Inferior parietal cortex (tissue), 1 donor: ENCODE data around the gene RBMS3.
"Not testable (repeated sequence)": the region's sequence is repeated elsewhere in the genome, so short reads cannot be mapped to it uniquely, and the experiment has no call there.

ENCODE experiments used
- DNase-seq: peaks from one replicate; pipeline ENCODE4 v3.0.0-alpha.2; 2016; ENCODE audit errors: extremely low spot score

RBMS3 gene

DNA sequence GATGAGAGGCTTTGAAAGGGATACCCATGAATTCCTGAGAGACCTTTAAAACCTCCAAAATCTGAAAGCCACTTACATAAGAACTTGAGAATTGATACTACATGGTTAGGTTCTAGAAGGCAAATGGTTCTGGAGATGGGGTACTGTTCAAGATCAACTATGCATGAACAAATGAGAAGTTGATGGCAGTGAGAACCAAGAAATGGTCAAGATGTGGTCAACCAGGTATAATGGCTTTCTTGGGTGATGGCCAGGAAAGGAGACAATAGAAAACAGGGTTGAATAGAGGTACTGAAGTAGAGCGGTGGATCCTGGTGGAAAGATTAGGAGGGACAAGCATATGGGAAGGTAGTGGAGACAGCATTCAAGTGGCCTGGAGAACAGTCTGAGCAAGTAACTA lies 200.4 kb downstream of the RBMS3 start:
- no peak for DNase-seq

DNA sequence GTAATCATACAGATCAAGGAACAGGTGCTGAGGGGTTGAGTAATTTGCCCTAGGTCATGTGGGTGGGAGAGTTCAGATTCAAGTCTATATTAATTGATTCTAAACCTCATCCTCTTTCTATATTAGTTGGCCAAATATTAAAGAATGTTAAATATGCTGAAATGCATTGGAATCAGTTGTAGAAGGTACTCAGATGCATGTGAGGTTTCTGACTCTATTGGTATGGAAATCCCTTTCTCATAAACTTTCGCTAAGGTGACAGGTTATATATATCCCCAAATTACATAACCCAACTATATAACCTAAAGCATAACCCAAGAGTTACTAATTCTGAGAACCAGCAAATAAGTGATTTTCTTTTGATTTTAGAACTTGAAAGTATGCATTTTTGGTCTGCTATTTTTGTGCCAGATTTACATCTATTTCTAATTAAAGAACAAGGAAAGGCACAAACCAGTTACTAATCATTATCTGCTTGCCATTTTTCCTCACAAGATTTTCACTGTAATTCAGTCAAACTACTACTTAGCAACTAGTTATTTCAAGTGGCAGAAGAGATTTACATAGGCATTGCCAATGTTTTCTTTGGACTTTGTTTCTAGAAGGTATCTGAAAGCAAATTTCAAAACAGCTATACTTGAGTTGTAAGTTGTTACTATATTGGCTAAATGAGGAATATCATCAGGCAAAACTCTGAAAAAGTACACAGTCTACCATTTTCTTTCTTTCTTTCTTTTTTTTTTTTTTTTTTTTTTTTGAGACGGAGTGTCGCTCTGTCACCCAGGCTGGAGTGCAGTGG lies 201.3 kb downstream of the RBMS3 start:
- no peak for DNase-seq

DNA sequence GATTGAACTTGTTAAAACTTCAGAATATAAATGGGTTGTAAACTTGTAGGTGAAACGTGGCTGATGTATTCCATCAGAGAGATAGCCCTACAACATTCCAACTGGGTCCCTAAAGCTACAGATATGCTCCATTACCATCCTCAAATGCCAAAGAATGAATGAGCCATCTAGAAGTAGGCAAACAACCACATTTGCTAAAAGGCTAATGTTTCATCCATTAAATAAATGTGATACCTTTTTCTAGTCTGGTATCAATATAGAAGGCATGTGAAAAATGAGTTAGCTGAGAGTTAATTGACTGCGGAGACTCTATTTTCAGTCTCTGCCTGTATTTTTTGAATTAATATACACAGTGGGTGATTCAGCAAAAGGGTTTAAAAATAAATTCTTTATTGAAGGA lies 203.8 kb downstream of the RBMS3 start:
- no peak for DNase-seq

DNA sequence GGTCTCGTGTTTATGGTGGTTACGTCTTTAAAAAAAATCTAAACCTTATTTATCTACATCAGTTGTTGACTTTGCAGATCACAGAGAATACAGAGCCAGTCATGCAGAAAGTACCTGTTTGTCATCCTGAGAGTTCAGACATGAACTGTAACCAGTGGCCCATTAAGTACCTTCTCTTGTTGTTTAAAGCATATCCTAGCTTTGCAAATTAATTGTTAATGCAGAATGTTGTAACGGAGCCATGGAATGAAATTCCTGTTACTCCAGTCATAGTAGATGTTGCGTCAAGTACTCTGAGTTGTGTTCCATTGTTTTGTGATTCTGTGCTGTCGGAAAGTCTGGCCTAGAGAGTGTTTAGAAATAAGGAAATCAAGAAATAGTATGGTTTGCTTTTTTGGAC lies 205.2 kb downstream of the RBMS3 start:
- DNase-seq: no peak

DNA sequence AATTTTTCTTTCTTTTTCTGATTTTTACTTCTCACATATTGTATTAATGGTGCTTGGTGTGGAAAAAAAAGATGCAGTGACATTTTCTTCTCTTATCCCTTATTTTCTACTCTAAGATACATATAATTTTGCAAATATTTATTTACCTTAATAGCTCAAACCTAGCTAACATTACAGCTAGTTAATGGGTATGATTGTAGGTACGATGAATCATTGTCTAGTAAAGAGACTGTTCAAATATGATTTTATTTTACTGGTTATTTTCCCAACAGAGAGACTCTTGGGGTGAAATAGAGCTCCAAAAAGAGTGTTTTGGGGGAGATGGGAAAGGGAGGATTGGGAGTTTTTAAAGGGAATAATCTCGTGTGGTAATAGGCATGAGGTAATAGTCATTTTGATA lies 206.0 kb downstream of the RBMS3 start:
- no peak for DNase-seq

DNA sequence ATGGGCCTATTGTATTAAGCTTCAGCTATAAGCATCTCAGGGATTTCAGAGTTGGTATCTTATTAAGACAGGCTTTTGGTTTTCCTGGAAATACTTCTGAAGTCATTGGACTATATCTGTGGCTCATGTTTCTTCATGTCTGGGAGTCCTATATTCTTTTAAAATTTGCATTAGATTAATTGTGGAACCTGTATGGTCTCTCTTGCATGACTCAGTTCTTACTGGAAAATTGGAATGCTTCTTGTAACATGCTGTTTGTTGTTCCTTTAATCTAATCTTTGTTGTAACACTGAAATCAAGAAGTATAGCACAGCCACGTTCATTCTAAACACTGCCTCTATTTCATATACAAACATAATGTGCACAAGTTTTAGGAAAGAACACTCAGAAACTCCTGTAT lies 208.1 kb downstream of the RBMS3 start:
- no peak for DNase-seq

DNA sequence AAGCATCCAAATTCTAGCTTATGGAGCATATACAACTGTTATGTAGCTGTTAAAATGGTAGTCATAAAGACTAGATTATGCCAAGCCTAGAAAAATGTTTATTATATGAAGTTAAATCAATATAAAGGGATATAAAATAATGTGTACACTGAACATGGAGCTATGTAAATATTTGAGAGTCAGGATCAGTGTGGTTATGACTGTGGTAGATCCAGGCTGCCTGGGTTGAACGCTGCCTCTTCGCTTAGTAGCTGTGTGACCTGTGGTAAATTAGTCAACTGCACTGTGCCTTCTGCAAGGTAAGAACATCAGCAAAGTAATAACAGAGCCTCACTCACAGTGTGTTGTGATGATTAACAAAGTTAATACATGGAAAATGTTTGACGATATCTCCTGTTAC lies 212.2 kb downstream of the RBMS3 start:
- DNase-seq: no peak

DNA sequence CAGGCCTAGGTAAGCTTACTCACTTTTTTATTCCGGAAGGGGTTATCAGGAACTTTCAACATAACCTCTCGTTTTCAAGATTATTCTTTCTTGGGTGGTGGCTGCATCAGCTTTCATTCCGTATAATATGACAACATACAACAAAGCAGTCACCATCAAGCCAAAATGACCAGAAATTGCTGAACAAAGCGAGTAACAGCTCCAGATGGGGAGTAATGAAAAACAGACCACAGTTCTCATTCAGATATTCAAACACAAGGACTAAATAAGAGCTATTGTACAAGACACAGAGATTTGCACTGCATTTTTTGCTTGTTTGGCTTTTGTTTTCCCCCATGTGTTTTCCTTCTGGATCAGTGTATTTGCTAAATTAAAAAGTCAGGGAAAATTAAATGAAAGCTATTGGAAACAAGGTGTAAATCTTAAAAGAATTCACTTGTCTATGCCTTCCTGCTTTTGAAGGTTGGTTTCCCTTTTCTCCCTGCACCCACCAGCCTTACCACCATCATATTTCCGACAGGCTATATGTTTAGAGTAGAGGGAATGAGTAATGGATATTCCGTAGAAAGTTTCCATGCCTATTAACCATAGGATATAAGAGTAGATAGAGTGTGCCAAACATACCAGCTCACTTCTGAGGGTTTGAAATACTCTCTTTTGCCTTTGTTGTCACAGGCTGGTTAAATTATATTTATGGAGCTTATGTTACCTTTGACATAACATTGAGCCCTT lies 213.6 kb downstream of the RBMS3 start:
- DNase-seq: no peak

DNA sequence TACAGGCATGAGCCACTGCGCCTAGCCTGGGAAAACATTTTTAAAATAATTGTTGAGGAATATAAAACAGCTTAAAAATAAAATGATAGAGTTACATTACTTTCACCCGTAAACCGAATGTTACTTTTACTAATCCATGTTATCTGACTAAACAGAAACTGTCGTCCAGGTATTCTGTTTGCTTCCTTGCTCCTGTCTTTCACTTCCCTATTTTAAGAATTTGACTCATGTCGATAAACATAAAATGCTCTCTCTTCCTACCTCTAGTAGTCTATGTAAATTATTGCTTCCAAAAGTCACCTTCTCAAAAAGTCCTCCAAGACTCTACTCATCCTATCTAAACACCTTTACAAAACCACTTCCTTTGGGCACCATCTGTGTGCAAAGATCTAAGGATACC lies 216.4 kb downstream of the RBMS3 start:
- no peak for DNase-seq

DNA sequence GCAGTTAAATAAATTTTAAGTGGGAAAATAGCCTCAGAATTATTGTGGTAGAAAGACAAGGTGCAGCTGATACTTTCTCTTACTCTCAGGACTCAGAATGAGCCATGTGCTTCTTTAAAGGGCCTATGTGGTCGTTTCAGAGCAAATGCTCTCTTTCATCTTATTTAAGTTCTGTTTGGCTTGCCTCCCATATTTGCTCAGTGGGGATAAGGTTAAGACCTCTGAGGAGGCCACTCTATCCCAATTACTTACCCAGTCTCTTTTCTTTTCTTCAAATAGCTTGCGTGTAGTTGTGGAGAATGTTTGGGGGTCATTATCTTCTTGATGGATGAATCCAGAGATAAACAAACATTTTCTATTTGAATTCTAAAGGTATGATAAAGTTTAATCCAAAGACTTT lies 221.9 kb downstream of the RBMS3 start:
- DNase-seq: no peak

DNA sequence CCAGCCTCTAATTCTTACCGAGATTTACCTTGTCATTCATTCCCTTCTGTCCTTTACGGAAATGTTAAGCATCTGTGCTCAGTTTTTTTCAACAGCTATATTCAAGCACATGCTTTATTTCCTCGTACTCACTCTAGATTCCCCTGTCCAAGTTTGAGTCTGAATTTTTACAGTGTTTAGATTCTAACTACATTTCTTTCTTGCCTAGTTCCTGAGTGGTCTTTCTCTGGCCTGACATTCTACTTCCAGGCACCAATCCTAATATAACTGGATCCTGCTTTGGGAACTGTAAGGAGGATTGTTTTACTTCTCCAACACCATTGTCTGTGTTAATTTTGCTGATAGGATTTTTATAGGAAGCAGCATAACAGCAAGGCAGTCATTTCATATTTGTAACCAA lies 222.4 kb downstream of the RBMS3 start:
- no peak for DNase-seq

DNA sequence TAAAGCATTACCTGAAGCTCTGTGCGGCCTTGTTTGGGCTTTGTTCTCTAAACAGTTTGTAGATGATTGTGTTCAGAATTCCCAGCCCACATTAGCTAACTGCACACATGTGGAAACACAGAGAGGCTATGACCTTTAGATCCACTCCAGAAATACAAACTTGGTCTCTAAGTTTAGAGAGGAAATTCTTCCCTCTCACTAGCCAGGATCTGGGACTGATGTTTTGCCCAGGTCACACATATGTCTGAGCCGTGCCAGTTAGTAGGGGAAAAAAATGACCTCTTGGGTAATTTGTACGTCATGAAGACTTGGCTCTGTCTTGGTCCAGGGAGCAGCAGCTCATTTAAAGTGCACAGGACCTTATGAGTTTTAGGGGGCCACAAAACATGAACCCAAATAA lies 223.1 kb downstream of the RBMS3 start:
- DNase-seq: no peak

DNA sequence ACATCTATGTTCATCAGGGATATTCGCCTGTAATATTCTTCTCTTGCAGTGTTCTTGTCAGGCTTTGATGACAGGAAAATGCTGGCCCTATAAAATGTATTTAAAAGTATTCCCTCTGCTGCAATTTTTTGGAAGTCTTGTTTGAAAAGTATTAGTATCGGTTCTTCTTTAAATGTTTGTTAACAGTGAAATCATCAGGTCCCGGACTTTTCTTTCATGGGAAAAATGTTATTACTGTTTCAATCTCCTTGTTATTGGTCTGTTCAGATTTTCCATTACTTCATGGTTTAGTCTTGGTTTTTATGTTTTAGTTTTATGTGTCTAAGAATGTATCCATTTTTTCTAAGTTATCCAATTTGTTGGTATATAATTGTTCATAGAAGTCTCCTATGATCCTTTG lies 225.6 kb downstream of the RBMS3 start:
- DNase-seq: no peak

DNA sequence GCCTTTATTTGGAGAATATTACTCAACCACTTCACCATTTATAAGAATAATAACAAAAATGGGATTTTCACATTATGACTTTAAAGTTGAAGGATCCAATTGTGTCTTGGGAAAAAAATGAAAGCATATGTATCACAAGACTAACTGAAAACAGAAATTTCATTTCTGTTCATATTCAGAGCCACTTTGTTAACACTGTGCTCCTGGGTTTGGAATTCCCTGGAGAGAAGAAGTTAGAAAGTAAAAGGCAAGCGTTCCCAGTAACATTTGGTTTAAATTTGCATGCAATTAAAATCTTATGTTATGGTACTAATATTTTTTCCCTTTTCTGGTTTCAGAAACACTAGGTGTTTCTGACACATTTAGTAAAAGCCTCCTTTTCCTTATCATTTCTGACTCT lies 230.8 kb downstream of the RBMS3 start:
- DNase-seq: no peak

DNA sequence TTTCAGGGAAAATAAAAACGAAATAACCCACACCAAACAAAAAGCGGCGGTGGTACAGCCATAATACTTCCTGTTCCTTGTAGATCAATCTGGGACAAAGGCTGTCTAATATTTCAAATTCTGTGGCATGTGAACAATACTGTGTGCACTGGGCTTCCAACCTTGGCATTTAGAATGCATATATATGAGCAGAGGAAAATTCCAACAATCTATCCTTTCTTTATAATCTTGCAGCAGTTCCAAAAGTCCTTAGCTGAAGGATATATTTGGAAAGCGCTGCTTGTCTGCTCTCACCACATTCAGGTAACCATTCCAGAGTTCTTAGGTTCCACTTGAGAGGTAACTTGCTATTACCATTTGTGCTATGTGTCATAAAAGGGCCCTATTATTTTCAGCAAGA lies 231.8 kb downstream of the RBMS3 start:
- DNase-seq: no peak

DNA sequence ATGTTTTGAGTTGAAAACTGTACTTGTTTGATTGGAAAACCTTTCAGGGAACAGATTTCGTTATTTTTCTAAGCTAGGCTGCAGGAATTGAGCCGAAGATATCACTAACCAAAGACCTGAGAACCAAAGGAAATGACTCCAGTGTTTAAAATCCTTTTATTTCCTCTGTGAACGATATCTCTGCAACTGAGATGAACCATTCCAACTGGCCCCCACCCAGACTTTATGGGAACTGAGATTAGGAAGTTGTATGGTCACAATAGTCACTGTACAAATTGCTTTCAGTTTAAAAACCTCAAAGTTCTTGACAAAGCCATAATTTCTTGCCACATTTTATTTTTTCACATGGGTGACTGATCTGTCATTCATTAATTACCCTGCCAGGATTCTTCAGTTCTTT lies 232.4 kb downstream of the RBMS3 start:
- DNase-seq: no peak

DNA sequence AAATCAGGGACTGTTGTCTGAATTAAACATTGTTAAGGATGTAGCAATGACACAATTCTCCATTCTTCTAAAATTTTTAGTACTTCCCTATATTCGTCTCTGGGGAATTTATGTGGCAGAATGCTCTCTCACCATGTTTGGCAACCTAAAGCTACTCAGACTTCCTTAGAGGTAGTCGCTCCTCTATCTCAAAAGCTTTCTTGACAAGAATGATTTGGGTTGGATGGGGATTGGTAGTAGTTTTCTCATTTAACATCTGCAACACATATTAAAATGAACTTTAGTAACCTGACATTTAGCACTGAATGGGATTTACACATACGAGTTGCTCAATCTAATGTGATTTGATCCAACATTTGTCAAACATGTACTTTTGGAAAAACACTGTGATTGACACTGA lies 233.3 kb downstream of the RBMS3 start:
- DNase-seq: no peak

DNA sequence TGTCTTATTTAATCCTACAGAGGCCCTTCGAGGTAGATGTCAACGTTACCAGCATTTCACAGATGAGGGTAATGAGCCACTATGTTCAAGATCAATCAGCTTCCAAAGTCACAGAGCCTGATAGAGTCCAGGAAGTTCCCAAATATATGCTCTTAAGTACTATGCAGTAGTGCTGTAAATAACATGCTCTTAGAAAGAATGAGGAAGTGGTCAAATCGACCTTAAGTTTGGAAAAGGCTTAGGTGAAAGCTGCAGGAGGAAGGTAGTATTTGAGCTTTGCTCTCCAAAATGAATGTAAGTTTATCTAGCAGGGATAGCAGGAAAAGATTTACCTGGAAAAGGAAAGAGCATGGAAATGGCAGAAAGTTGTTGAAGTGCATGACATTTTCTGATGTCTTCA lies 234.0 kb downstream of the RBMS3 start:
- no peak for DNase-seq

DNA sequence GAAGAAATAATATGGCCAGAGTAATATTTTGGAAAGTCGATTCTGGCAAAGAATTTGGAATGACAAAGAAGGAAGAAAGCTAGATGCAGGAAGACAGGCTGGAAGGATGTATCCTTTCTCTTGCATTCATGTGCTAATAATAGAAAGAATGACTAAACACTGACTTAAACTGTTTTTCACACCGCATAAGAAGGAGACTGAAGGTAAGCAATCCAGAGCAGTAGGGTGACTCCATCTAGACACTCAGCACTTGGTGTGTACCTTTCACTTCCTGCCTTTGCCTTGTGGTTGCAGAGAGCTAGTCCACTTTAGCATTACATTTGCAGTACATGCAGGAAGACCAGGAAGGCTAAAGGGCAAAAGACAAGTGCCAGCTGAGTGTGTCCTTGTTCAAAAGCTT lies 234.6 kb downstream of the RBMS3 start:
- no peak for DNase-seq

DNA sequence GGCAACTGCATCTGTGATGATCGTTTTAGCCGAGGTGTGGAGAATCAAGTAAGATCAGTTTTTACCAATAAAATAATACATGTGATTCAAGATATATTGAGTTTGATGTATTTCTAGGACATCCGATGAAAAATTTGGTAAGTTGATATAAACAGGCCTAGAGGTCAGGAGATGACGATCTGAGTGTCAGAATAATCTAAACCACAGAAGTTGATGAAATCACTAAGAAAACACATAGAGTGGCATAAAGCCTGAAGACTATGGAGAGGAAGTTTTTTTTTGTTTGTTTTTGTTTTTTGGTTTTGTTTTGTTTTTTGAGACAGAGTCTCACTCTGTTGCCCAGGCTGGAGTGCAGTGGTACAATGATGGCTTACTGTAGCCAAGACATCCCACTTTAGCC lies 235.3 kb downstream of the RBMS3 start:
- no peak for DNase-seq

DNA sequence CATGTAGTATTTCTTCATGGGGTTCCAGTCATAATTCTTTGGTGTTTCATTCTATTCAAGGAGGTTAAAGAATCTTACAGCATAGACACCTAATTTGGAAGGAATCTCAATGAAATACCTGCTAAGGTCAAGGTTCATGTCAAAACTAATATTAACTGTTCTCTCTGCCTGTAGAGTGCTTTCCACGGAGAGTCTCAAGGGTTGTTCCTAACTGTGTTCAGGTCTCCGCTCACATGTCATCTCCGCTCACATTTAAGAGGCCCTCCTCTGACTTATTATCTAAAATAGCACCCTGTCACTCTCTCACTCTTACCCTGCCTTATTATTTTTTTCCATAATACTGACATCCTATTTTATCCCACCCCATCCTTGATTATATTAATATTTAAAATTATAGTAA lies 239.9 kb downstream of the RBMS3 start:
- DNase-seq: no peak

DNA sequence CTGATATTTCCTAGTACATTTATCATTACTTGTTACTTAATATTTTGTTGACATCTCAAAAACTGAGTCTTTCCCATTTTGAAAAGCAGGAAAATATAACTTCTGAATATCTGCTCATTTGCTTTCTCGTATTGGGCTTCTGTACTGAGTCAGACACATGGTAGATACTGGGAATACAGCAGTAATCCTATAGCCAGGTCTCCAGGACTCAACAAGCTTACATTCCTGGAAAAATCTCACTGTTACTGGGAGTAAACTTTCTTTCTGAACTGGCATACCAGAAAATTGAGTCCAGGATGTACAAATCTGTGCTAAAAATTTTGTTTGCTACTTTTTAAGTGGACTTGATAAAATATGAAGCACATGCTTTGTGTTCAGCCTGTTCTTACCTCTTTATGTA lies 240.4 kb downstream of the RBMS3 start:
- no peak for DNase-seq

DNA sequence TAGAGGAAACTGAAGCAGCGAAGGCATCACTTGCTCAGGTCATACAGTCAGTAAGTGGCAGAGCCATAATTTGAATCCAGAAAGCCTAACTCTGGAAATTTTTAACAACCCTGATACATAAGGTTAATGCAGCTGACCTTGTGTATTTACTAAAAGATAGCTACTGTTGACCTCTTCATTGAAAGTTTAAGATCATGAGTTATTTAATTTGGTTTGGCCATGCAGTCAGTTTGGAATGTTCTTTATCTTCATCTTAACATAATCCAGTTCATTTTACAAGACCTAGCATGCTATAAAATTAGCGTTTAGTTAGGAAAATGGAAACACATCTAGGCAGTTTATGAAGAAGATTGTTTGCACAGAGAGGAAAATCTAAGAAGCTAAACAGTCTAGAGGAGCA lies 240.9 kb downstream of the RBMS3 start:
- DNase-seq: no peak

DNA sequence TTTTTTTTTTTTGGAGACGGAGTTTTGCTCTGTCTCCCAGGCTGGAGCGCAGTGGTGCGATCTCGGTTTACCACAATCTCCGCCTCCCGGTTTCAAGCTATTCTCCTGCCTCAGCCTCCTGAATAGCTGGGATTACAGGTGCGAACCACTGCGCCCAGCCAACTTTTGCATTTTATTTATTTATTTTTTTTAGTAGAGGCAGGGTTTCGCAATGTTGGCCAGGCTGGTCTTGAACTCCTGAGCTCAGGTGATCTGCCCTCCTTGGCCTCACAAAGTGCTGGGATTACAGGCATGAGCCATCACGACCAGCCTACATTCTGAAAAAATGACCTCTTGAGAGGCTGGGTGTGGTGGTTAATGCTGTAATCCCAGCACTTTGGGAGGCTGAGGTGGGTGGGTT lies 243.6 kb downstream of the RBMS3 start:
- DNase-seq: not testable (repeated sequence)
